ENCODE data around the gene ARHGAP26. TPM values are rescaled to one million over a fixed set of nuclear protein-coding genes. Genes with fewer than 3 reads are reported as not detected.

The ARHGAP26 gene
- total RNA-seq, 5 donors from 2014 or later (not counting 1 experiment from before 2014, with no cell fraction given): 22.8 to 49.3 (median 28.3) TPM

DNA sequence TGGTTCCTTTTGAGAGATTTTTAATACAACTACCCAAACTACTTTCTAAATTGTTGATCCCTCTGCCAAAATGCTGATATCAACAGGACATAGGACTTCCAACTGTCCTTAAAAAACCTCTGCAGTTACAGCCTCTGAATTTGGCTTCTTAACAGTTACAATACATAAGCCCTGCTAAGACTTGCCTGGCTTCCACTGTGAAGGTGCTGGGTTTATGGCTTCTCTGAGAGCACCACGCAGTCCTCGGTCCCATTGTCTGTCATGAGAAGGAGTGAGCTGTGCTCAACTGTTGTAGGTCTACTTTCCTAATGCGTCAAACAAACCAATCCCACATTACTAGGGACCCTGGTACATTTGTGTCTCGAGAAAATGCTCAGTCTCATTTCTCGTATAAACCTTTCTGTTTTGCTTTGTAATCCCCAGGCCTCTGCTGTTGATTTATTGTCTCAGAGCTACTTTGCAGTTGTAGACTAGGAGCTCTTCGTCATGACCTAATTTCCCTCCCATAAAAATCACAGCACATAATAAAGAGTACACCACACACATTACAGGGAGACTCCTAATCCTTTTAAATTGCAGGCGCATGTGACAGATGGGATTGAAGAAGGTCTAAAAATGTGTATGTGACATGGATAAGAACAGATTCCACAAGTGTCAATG, 358.4 kb downstream of the ARHGAP26 start:
- H3K4me1 Mint-ChIP-seq: peaks cover 0 to 10% (median 0%) of the 10 kb centered on the region in 3 donors
- CTCF ChIA-PET: no interaction called here

DNA sequence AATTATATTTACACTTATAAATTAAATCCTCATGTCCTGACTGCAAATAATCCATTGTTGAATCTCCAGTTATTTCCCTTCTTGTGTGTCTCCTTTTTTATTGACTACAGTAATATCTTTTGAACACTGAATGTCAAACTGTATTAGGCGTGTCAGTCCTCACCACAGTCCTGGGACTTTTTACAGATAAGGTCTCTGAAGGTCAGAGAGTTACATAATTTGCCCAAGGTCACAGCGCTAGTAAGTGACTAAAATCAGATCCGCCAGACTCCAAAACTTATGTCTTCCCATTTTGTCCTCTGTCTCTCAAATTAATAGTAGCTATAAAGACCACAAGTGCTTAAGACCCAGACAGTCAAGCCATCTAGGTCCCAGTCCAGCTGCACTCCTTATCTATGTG, 359.0 kb downstream of the ARHGAP26 start:
- Histone ChIP-seq H3K4me3 (ENCODE audit: control insufficient read depth in 1 of 2, extremely low read depth in 1 of 2, low read length in 1 of 2) (no peak overlapping the region), H3K27ac (ENCODE audit: low read length) (no peak overlapping the region), H3K36me3 (ENCODE audit: control insufficient read depth in 2 of 2, extremely low read depth in 1 of 2, insufficient read depth in 1 of 2, low read length in 1 of 2) (peaks cover 0 to 4% of the 10 kb centered on the region in 2 donors), H3K9me3 (no peaks in the 10 kb centered on the region), H3K27me3 (replicated peaks in 1 of 2; ENCODE audit: control insufficient read depth in 2 of 2, extremely low read depth in 1 of 2, insufficient read depth in 2 of 2, low read length in 1 of 2) (no peaks in the 10 kb centered on the region), H3K4me1 (ENCODE audit: control insufficient read depth in 1 of 2, extremely low read depth in 1 of 2, insufficient read depth in 2 of 2, low read length in 2 of 2) (no peaks in the 10 kb centered on the region)
- DNase-seq (no peak), ATAC-seq (replicated peaks in 1 of 4) (no peak)
- WGBS (ENCODE audit: insufficient coverage): 80% methylated on average over 1 of the region's 3 CpGs
- Mint-ChIP-seq H3K27ac (no peak overlapping the region), H3K4me1 (peaks cover 0 to 10% (median 0%) of the 10 kb centered on the region in 3 donors), H3K4me3 (no peak overlapping the region), H3K9me3 (no peaks in the 10 kb centered on the region), H3K27me3 (no peaks in the 10 kb centered on the region), H3K36me3 (peaks cover 16% of the 10 kb centered on the region)
- CTCF ChIA-PET: no interaction called here
- POLR2A ChIA-PET: no interaction called here

More for the DNA sequence above, 358.4 kb downstream of the ARHGAP26 start:
- Histone ChIP-seq H3K4me3 (ENCODE audit: control insufficient read depth in 1 of 2, extremely low read depth in 1 of 2, low read length in 1 of 2) (no peak overlapping the region), H3K4me1 (ENCODE audit: control insufficient read depth in 1 of 2, extremely low read depth in 1 of 2, insufficient read depth in 2 of 2, low read length in 2 of 2) (no peaks in the 10 kb centered on the region), H3K27me3 (replicated peaks in 1 of 2; ENCODE audit: control insufficient read depth in 2 of 2, extremely low read depth in 1 of 2, insufficient read depth in 2 of 2, low read length in 1 of 2) (no peaks in the 10 kb centered on the region), H3K9me3 (no peaks in the 10 kb centered on the region), H3K27ac (ENCODE audit: low read length) (no peak overlapping the region), H3K36me3 (ENCODE audit: control insufficient read depth in 2 of 2, extremely low read depth in 1 of 2, insufficient read depth in 1 of 2, low read length in 1 of 2) (no peaks in the 10 kb centered on the region)
- DNase-seq (no peak), ATAC-seq (replicated peaks in 1 of 4) (no peak)
- no peaks in the 10 kb centered on the region for H3K27me3 Mint-ChIP-seq
- POLR2A ChIA-PET: no interaction called here
- H3K9me3 Mint-ChIP-seq: no peaks in the 10 kb centered on the region
- H3K36me3 Mint-ChIP-seq: peaks cover 10% of the 10 kb centered on the region
- no peak overlapping the region for H3K27ac Mint-ChIP-seq
- WGBS (ENCODE audit: insufficient coverage): 100% methylated on average over 3 of the region's 7 CpGs
- no peak overlapping the region for H3K4me3 Mint-ChIP-seq

DNA sequence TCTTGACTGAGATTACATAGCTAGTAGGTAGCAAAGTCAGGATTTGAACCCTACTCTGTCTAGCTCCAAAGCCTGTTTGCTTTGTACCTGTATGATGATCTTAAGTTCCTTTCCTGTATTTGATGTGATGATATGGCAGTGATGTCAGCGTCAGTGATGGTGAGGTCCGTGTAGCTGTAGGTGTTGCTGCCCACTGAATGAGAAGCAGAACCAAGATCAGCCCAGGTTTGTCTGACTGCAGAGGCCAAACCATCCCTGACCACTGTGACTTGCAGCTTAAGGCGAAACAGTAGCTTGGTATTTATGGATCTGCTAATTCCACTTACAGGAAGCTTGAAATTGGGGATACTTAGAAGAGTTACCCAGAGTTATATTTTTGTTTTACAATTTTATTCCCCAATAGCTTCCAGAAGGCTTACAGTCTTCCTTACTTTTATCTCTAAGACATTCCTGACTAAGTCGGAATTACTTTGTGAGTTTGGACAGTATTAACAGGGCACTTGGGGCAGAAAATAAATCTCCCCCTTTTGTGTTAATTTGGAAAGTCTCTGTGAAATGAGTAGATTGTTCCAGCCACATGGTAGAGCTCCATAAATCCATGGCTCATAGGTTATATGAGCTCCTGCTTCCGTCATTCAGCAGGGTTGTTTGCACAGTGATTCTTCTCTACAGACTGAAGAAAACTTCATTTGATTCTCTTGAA, 359.9 kb downstream of the ARHGAP26 start:
- no peak overlapping the region for H3K27ac Mint-ChIP-seq
- ATAC-seq (replicated peaks in 1 of 4) (no peak), DNase-seq (no peak)
- Histone ChIP-seq H3K4me3 (ENCODE audit: control insufficient read depth in 1 of 2, extremely low read depth in 1 of 2, low read length in 1 of 2) (no peak overlapping the region), H3K4me1 (ENCODE audit: control insufficient read depth in 1 of 2, extremely low read depth in 1 of 2, insufficient read depth in 2 of 2, low read length in 2 of 2) (no peaks in the 10 kb centered on the region), H3K27me3 (replicated peaks in 1 of 2; ENCODE audit: control insufficient read depth in 2 of 2, extremely low read depth in 1 of 2, insufficient read depth in 2 of 2, low read length in 1 of 2) (no peaks in the 10 kb centered on the region), H3K9me3 (no peaks in the 10 kb centered on the region), H3K27ac (ENCODE audit: low read length) (no peak overlapping the region), H3K36me3 (ENCODE audit: control insufficient read depth in 2 of 2, extremely low read depth in 1 of 2, insufficient read depth in 1 of 2, low read length in 1 of 2) (peaks cover 0 to 13% of the 10 kb centered on the region in 2 donors)
- 100% methylated on average over 2 of the region's 5 CpGs for WGBS (ENCODE audit: insufficient coverage)
- H3K4me3 Mint-ChIP-seq: no peak overlapping the region
- ChIA-PET POLR2A (interaction anchor here in 1 of 2 donors (0.6 kb wide), 1 partner anchor 144 kb away, joined by 4 read pairs; no protein-coding TSS in a partner anchor), CTCF (no interaction called here)
- peaks cover 0 to 10% (median 0%) of the 10 kb centered on the region in 3 donors for H3K4me1 Mint-ChIP-seq
- H3K9me3 Mint-ChIP-seq: no peaks in the 10 kb centered on the region
- no peaks in the 10 kb centered on the region for H3K27me3 Mint-ChIP-seq
- peaks cover 24% of the 10 kb centered on the region for H3K36me3 Mint-ChIP-seq

DNA sequence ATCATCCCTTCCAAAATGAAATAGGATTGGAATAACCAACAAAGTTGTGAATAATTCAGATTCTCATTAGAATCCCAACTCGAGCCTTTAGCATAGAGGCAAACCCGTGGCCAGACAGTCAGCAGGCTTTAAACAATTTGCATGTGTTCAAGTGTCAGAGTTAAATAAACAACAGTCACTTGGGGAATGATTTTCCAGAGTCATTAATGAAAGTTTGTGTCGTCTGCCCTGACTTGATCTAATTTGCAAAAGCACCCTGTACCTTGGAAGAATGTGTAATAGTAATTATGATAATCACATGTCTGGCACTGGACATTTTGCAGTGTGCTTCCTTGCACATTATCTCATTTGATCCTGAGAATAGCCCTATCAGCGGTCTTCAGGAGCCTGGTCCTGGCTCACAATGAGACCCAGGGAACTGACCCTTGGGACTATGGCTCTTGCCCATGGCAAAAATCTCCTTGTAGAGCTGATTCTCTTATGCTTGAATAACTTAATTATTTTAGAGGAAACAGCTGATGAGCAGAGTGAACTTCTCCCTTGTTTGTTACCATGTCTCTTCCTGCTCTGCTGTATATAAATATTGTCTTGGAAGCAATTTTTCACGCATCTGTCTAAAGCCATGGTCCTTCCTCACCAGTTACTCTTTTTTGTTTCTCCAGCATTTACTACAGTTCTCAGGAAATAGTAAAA, 360.6 kb downstream of the ARHGAP26 start:
- H3K27ac Mint-ChIP-seq: no peak overlapping the region
- Histone ChIP-seq H3K4me3 (ENCODE audit: control insufficient read depth in 1 of 2, extremely low read depth in 1 of 2, low read length in 1 of 2) (no peak overlapping the region), H3K4me1 (ENCODE audit: control insufficient read depth in 1 of 2, extremely low read depth in 1 of 2, insufficient read depth in 2 of 2, low read length in 2 of 2) (no peaks in the 10 kb centered on the region), H3K36me3 (ENCODE audit: control insufficient read depth in 2 of 2, extremely low read depth in 1 of 2, insufficient read depth in 1 of 2, low read length in 1 of 2) (peaks cover 3 to 19% of the 10 kb centered on the region in 2 donors), H3K27ac (ENCODE audit: low read length) (no peak overlapping the region), H3K9me3 (no peaks in the 10 kb centered on the region), H3K27me3 (replicated peaks in 1 of 2; ENCODE audit: control insufficient read depth in 2 of 2, extremely low read depth in 1 of 2, insufficient read depth in 2 of 2, low read length in 1 of 2) (no peaks in the 10 kb centered on the region)
- no peak for DNase-seq
- no peak for ATAC-seq (replicated peaks in 1 of 4)
- WGBS (ENCODE audit: insufficient coverage): 100% methylated on average over 1 of the region's 5 CpGs
- POLR2A ChIA-PET: interaction anchor here in 1 of 2 donors (0.6 kb wide), 1 partner anchor 145 kb away, joined by 4 read pairs; no protein-coding TSS in a partner anchor
- H3K36me3 Mint-ChIP-seq: peaks cover 22% of the 10 kb centered on the region
- H3K4me1 Mint-ChIP-seq: peaks cover 0 to 4% (median 0%) of the 10 kb centered on the region in 3 donors
- no peak overlapping the region for H3K4me3 Mint-ChIP-seq
- CTCF ChIA-PET: no interaction called here
- H3K9me3 Mint-ChIP-seq: no peaks in the 10 kb centered on the region
- H3K27me3 Mint-ChIP-seq: no peaks in the 10 kb centered on the region

DNA sequence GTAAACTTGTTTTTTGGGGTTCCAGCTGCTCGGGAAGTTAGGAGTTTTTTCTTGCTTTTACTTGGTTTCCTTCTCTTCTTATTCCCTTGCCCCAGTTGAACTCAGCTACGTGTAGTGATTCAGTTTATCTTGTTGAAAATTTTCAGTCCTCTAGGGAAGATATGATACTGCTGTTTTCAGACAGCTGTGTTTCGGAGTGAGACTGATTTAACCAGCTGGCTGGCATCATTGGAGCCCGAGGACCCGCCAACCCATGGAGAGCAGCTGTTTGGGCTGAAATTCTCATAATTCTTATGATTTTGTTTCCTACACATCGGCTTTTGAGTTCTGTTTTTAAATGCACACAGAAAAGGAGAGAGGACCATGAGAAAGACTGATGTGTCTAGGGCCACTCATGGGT, 361.8 kb downstream of the ARHGAP26 start:
- Mint-ChIP-seq H3K27ac (no peak overlapping the region), H3K27me3 (no peaks in the 10 kb centered on the region), H3K4me3 (no peak overlapping the region), H3K9me3 (no peaks in the 10 kb centered on the region), H3K36me3 (peaks cover 27% of the 10 kb centered on the region), H3K4me1 (peaks cover 0 to 4% (median 0%) of the 10 kb centered on the region in 3 donors)
- no peak overlapping the region for H3K4me3 ChIP-seq (ENCODE audit: control insufficient read depth in 1 of 2, extremely low read depth in 1 of 2, low read length in 1 of 2)
- peaks cover 3 to 24% of the 10 kb centered on the region in 2 donors for H3K36me3 ChIP-seq (ENCODE audit: control insufficient read depth in 2 of 2, extremely low read depth in 1 of 2, insufficient read depth in 1 of 2, low read length in 1 of 2)
- H3K9me3 ChIP-seq: no peaks in the 10 kb centered on the region
- no peaks in the 10 kb centered on the region for H3K4me1 ChIP-seq (ENCODE audit: control insufficient read depth in 1 of 2, extremely low read depth in 1 of 2, insufficient read depth in 2 of 2, low read length in 2 of 2)
- no peak overlapping the region for H3K27ac ChIP-seq (ENCODE audit: low read length)
- H3K27me3 ChIP-seq (replicated peaks in 1 of 2; ENCODE audit: control insufficient read depth in 2 of 2, extremely low read depth in 1 of 2, insufficient read depth in 2 of 2, low read length in 1 of 2): no peaks in the 10 kb centered on the region
- CTCF ChIA-PET: interaction anchor here in 1 of 2 donors (0.6 kb wide), 1 partner anchor 169 kb away, joined by 4 read pairs; no protein-coding TSS in a partner anchor
- WGBS (ENCODE audit: insufficient coverage): 100% methylated on average over 1 of the region's 6 CpGs
- POLR2A ChIA-PET: no interaction called here
- ATAC-seq (replicated peaks in 1 of 4) (no peak), DNase-seq (no peak)

DNA sequence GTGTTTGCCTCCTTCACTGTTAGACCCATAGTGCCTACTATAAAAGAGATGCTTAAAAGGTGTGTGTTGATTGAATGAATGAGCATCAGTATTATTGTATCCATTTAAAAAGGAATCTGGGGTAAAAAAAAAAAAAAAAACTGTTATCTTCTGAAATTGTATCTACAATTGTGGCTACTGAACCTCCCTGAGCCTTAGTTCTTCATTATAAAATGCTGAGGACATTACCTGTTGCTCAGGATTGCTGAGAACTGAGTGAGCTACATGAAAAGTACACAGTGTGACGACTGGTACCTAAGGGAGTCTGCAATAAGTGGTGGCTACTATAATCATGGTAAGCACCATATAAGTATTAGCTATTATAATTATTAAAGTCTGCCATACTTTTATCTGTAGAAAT, 362.6 kb downstream of the ARHGAP26 start:
- no peak overlapping the region for H3K27ac Mint-ChIP-seq
- Histone ChIP-seq H3K4me1 (ENCODE audit: control insufficient read depth in 1 of 2, extremely low read depth in 1 of 2, insufficient read depth in 2 of 2, low read length in 2 of 2) (no peaks in the 10 kb centered on the region), H3K27ac (ENCODE audit: low read length) (no peak overlapping the region), H3K36me3 (ENCODE audit: control insufficient read depth in 2 of 2, extremely low read depth in 1 of 2, insufficient read depth in 1 of 2, low read length in 1 of 2) (peaks cover 3 to 28% of the 10 kb centered on the region in 2 donors), H3K27me3 (replicated peaks in 1 of 2; ENCODE audit: control insufficient read depth in 2 of 2, extremely low read depth in 1 of 2, insufficient read depth in 2 of 2, low read length in 1 of 2) (no peaks in the 10 kb centered on the region), H3K4me3 (ENCODE audit: control insufficient read depth in 1 of 2, extremely low read depth in 1 of 2, low read length in 1 of 2) (no peak overlapping the region), H3K9me3 (no peaks in the 10 kb centered on the region)
- WGBS (ENCODE audit: insufficient coverage): no CpG with 5 or more reads among the region's 1 CpG
- ATAC-seq (replicated peaks in 1 of 4) (no peak), DNase-seq (no peak)
- CTCF ChIA-PET: interaction anchor here in 1 of 2 donors (0.6 to 0.9 kb wide), 2 partner anchors 14 to 170 kb away, joined by 3 to 4 read pairs; no protein-coding TSS in a partner anchor
- H3K9me3 Mint-ChIP-seq: no peaks in the 10 kb centered on the region
- H3K27me3 Mint-ChIP-seq: no peaks in the 10 kb centered on the region
- peaks cover 33% of the 10 kb centered on the region for H3K36me3 Mint-ChIP-seq
- H3K4me1 Mint-ChIP-seq: peaks cover 0 to 4% (median 0%) of the 10 kb centered on the region in 3 donors
- no peak overlapping the region for H3K4me3 Mint-ChIP-seq
- POLR2A ChIA-PET: no interaction called here
